Subcutaneous adipose tissue (tissue), 4 donors: Measurements from ENCODE around the gene HABP2. TPM values are rescaled to one million over a fixed set of nuclear protein-coding genes. Genes with fewer than 3 reads are reported as not detected.

Experiments used
- CTCF ChIP-seq: fragments of 450-650 bp; IDR thresholded peaks from one replicate; pipeline ENCODE4 v1.5.1; 2016; ENCODE audit warnings: low read depth, mild to moderate bottlenecking, control low read depth, antibody characterized with exemption, moderate library complexity
- total RNA-seq, 4 donors: library from RNA; depleted of rRNA; stranded (reverse); fragments of >200 nt; gene quantifications; one replicate each; pipeline ENCODE4 v1.1.0, GENCODE V29; 2016

HABP2 gene
- total RNA-seq, 4 donors from 2014 or later = not detected

GRCh38 chr10:113600569-113600968 is 47.7 kb downstream of the HABP2 start:
- no peak for TF ChIP-seq CTCF

GRCh38 chr10:113603057-113603777 is 50.4 kb downstream of the HABP2 start:
- no peak for TF ChIP-seq CTCF

DNA sequence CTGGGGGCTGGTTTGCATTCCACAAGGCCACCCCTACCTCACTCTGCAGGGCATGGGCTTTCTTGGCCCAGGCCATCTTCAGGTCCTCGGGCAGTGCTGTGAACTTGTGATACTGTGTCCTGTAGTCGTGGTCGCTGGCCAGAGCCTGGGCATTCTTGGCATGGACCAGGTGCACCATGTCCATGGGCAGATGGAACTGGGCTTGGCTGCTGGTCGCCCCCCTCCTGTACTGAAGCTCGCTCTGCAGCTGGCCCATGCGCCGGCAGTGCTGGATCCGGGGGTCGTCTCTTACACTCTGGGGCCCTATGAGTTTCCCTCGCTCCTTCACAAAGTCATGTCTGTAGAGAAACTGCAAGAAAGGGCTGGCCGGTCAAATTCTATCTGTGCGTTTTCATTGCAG is 51.7 kb downstream of the HABP2 start:
- no peak for TF ChIP-seq CTCF

- TF ChIP-seq CTCF = no peak
These were observed 52.6 kb downstream of the HABP2 start for GRCh38 chr10:113605268-113605978.

DNA sequence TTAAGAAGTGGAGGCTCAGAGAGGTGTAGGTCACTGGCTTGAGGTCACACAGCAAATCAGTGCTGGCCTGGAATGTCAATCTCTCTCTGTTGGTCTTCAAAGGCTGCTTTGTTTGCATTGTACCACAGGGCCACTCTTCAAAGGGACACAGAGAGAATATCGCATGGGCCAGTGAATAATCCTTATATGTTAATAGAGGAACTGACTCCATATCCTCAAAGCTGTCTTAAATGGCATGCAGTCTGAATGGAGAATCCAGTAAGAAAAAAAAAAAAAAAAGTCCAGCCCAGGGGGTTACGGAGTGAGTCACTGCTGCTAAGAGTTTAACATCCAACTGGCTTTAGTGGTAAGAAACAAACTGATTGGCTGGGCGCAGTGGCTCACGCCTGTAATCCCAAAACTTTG is 56.9 kb downstream of the HABP2 start:
- no peak for TF ChIP-seq CTCF

- TF ChIP-seq CTCF = no peak
These were observed 58.1 kb downstream of the HABP2 start for GRCh38 chr10:113610631-113611601.
